K562 (cell line): ENCODE measurements around the gene HACD1. TPM values are rescaled to one million over a fixed set of nuclear protein-coding genes. Genes with fewer than 3 reads are reported as not detected.

Source experiments
- ATAC-seq: fragments of 200-7000 bp; cut with Tn5 transposase; 3 replicates; pipeline ENCODE4 v1.9.1; 2020; ENCODE audit warnings: moderate library complexity
- BruUV-seq: library from RNA; stranded (reverse); fragments of 400-500 nt; replicated peaks from 2 replicates; lab custom pipeline; 2021; lab: Mats Ljungman, UMichigan
- CTCF ChIA-PET: fragments of 300-600 bp; formaldehyde crosslinking; extraction: SDS; loops from one replicate; lab custom pipeline; 2021; ENCODE audit warnings: low intra/inter-chr PET ratio; lab: Yijun Ruan, JAX
- POLR2A ChIA-PET: fragments of 300-600, 350-650 bp; sonication (Branson Sonifier 250); formaldehyde crosslinking; extraction: SDS; loops from one replicate; lab custom pipeline; 2021; ENCODE audit warnings: antibody characterized with exemption, inconsistent platforms; lab: Yijun Ruan, JAX
- DNase-seq, 4 experiments: peaks; one replicate each; pipeline versions ENCODE4 v3.0.0 to v3.0.0-alpha.2; 2011 to 2018; ENCODE audit warnings: low spot score in 3 of 4, mixed read lengths in 3 of 4; ENCODE audit errors: extremely low read depth in 1 of 4
- FAIRE-seq: peaks from 2 replicates; lab custom pipeline; 2011; peaks lifted over from hg19 to GRCh38; lab: Jason Lieb, UNC
- H2AFZ ChIP-seq: 2 replicates; pipeline ENCODE4 v1.6.0; 2011; ENCODE audit warnings: low read depth, low read length, control low read depth, inconsistent platforms
- H3K27ac ChIP-seq: fragments of 200-600 bp; 3 replicates; pipeline ENCODE4 v1.8.0; 2011; ENCODE audit warnings: low read depth, mild to moderate bottlenecking, control low read depth, inconsistent platforms, low read length, moderate library complexity, mixed read lengths; ENCODE audit errors: extremely low read depth
- H3K27me3 ChIP-seq, 2 experiments: fragments of 300-600 bp in 1 of 2; 2 replicates in 1 of 2; 3 replicates in 1 of 2; pipeline versions ENCODE4 v1.6.0 to v1.8.0; 2011; ENCODE audit warnings: inconsistent platforms in 2 of 2, low read length in 2 of 2, mild to moderate bottlenecking in 1 of 2, mixed read lengths in 1 of 2, moderate library complexity in 1 of 2; ENCODE audit not compliant: control insufficient read depth in 2 of 2, insufficient read depth in 2 of 2
- H3K36me3 ChIP-seq: fragments of 300-600 bp; 3 replicates; pipeline ENCODE4 v1.8.0; 2011; ENCODE audit warnings: mild to moderate bottlenecking, low read length, inconsistent platforms; ENCODE audit not compliant: control insufficient read depth, insufficient read depth
- H3K4me1 ChIP-seq, 2 experiments: fragments of 200-600 bp in 1 of 2; replicated peaks in 1 of 2; 2 replicates in 1 of 2; 3 replicates in 1 of 2; pipeline versions ENCODE4 v1.5.1 to v1.8.0; 2011; ENCODE audit warnings: inconsistent platforms in 2 of 2, low read length in 2 of 2, mild to moderate bottlenecking in 1 of 2, mixed read lengths in 1 of 2, moderate library complexity in 1 of 2; ENCODE audit not compliant: control insufficient read depth in 2 of 2, insufficient read depth in 2 of 2
- H3K4me2 ChIP-seq: 2 replicates; pipeline ENCODE4 v1.6.1; 2011; ENCODE audit warnings: low read length, control low read depth, inconsistent platforms, mixed read lengths; ENCODE audit not compliant: insufficient read depth
- H3K4me3 ChIP-seq: fragments of 200-600 bp; sonication (generic), shearing (Covaris generic); 2 replicates; pipeline ENCODE4 v1.5.1; 2016; ENCODE audit warnings: control low read depth, inconsistent platforms
- H3K79me2 ChIP-seq: fragments of 200-600 bp; 3 replicates; pipeline ENCODE4 v1.8.0; 2011; ENCODE audit warnings: low read length, inconsistent platforms; ENCODE audit not compliant: control insufficient read depth, insufficient read depth
- H3K9ac ChIP-seq, 2 experiments: 2 replicates each; pipeline versions ENCODE4 v1.6.0 to v1.6.1; 2011; ENCODE audit warnings: low read depth in 2 of 2, low read length in 2 of 2, control low read depth in 1 of 2, inconsistent platforms in 1 of 2, mild to moderate bottlenecking in 1 of 2, mixed read lengths in 1 of 2; ENCODE audit not compliant: insufficient read depth in 1 of 2
- H3K9me1 ChIP-seq: one replicate; pipeline ENCODE4 v1.6.0; 2011; ENCODE audit warnings: inconsistent platforms, mild to moderate bottlenecking, low read length, moderate library complexity; ENCODE audit not compliant: control insufficient read depth, insufficient read depth
- H3K9me3 ChIP-seq: replicated peaks from 2 replicates; pipeline ENCODE4 v1.5.1; 2011; ENCODE audit warnings: low read depth, low read length, inconsistent platforms; ENCODE audit not compliant: control insufficient read depth, insufficient read depth
- H4K20me1 ChIP-seq: replicated peaks from 2 replicates; pipeline ENCODE4 v1.6.1; 2011; ENCODE audit warnings: low read length, inconsistent platforms, mixed read lengths; ENCODE audit not compliant: control insufficient read depth, insufficient read depth
- CEBPB ChIP-seq: fragments of 450-650 bp; IDR thresholded peaks from 2 replicates; pipeline ENCODE4 v1.6.1; 2016; ENCODE audit warnings: missing genetic modification characterization, missing compliant biosample characterization
- E2F1 ChIP-seq: sonication (generic); formaldehyde crosslinking; IDR thresholded peaks from 2 replicates; pipeline ENCODE4 v1.8.1; 2023; ENCODE audit warnings: mild to moderate bottlenecking, missing genetic modification reagents, moderate library complexity
- NELFE ChIP-seq: IDR thresholded peaks from 2 replicates; pipeline ENCODE4 v1.6.1; 2011; ENCODE audit warnings: mild to moderate bottlenecking; ENCODE audit not compliant: insufficient read depth, insufficient read length
- POLR2AphosphoS2 ChIP-seq: IDR thresholded peaks from 2 replicates; pipeline ENCODE4 v1.6.1; 2012; ENCODE audit warnings: low read length, improper control_type of control experiment
- SREBF1 ChIP-seq: fragments of 150-350 bp; IDR thresholded peaks from 2 replicates; pipeline ENCODE4 v1.6.1; 2014; ENCODE audit warnings: antibody characterized with exemption, low read depth, low read length, borderline replicate concordance
- TAL1 ChIP-seq: fragments of 450-650 bp; IDR thresholded peaks from 2 replicates; pipeline ENCODE4 v1.6.1; 2016; ENCODE audit warnings: mild to moderate bottlenecking
- ZBTB49 ChIP-seq: sonication (generic); formaldehyde crosslinking; IDR thresholded peaks from 2 replicates; pipeline ENCODE4 v1.8.0; 2022; ENCODE audit warnings: missing genetic modification reagents, mild to moderate bottlenecking, borderline replicate concordance
- ZFP36 ChIP-seq: fragments of 150-350 bp; IDR thresholded peaks from 2 replicates; pipeline ENCODE4 v1.6.1; 2018; ENCODE audit warnings: low read length, low read depth; ENCODE audit not compliant: partially characterized antibody
- WGBS: fragments of 100-300 bp; shearing (Covaris generic); methylation state at CpG from one replicate; pipeline ENCODE4 v1.1.6; 2016; ENCODE audit warnings: low coverage, mixed read lengths; ENCODE audit not compliant: insufficient coverage; ENCODE audit errors: missing lambda C conversion rate; 5-methylcytosine and 5-hydroxymethylcytosine counted together
- in situ Hi-C: fragments of 300-500 bp; cut with MboI; formaldehyde crosslinking; loops from 4 replicates; pipeline ENCODE4 v1.15.0; 2018; ENCODE audit warnings: inconsistent platforms, mixed read lengths
- intact Hi-C: fragments of 100-400 bp; cut with micrococcal nuclease; formaldehyde crosslinking; loops from 2 replicates; pipeline ENCODE4 v1.14.2; 2022
- polyA plus RNA-seq, 8 experiments: library from polyadenylated mRNA; depleted of rRNA in 4 of 8; stranded (reverse) in 5 of 8; unstranded in 3 of 8; fragments of >200 nt; fragmentation: Nextera tagmentation in 2 of 8; fragmentation: Illumina TruSeq in 1 of 8; extraction: Ambion mirVana in 2 of 8; extraction: Trizol in 1 of 8; gene quantifications; 2 replicates each; pipeline versions ENCODE4 v1.2.1 to v1.2.3, GENCODE V29; 2011 to 2014; ENCODE audit warnings: inconsistent platforms in 1 of 8, missing spikeins in 1 of 8
- total RNA-seq, 7 experiments: library from RNA; depleted of rRNA in 6 of 7; stranded (reverse); fragments of >200 nt in 6 of 7; fragmentation: Illumina TruSeq in 2 of 7; extraction: Trizol in 2 of 7; gene quantifications; 2 replicates each; pipeline versions ENCODE4 v1.2.1 to v1.2.3, GENCODE V29; 2011 to 2021; ENCODE audit warnings: low replicate concordance in 1 of 7

The HACD1 gene
- total and polyA plus RNA-seq, 9 of the 15 experiments (the other 6 are each of a cell fraction or from before 2014, with no cell fraction given) = 0.99 to 4.5 (median 2.4) TPM

GRCh38 chr10:17557459-17557858 is 59.7 kb downstream of the HACD1 start:
- POLR2A ChIA-PET = interaction anchor here (0.6 to 0.8 kb wide), 3 partner anchors 9 to 712 kb away, joined by 3 to 4 read pairs (median 3); no protein-coding TSS in a partner anchor
- Histone ChIP-seq H3K36me3 (no peaks in the 10 kb centered on the region), H4K20me1 (no peaks in the 10 kb centered on the region)
- no peak for FAIRE-seq
- TF ChIP-seq SREBF1 = no peak
- TF ChIP-seq ZFP36 = no peak
- no peak for TF ChIP-seq POLR2AphosphoS2
- TF ChIP-seq E2F1 = no peak
- TF ChIP-seq CEBPB (tag) = no peak
- no peak for TF ChIP-seq ZBTB49 (CRISPR knock-in tag)
- no peak for TF ChIP-seq TAL1
- no peak for TF ChIP-seq NELFE
- TF ChIP-seq, all 486 proteins: peak for 0
- Histone ChIP-seq H3K4me3 (no peak overlapping the region), H3K79me2 (no peaks in the 10 kb centered on the region), H3K4me1 (no peaks in the 10 kb centered on the region; a peak in 1 of 5 replicates), H3K27ac (no peak overlapping the region), H2AFZ (0 out of 2 replicates have a peak overlapping the region, but pooled peaks have one; percentile 25), H3K4me2 (no peak overlapping the region), H3K27me3 (no peaks in the 10 kb centered on the region), H3K9ac (no peak overlapping the region), H3K9me1 (no peaks in the 10 kb centered on the region), H3K9me3 (no peaks in the 10 kb centered on the region)
- no peak for DNase-seq
- ATAC-seq = no peak
- in situ Hi-C loops (no loop called here), intact Hi-C loops (no loop called here)
- CTCF ChIA-PET = no interaction called here
- WGBS = 64% methylated on average over 3 of the region's 3 CpGs
- BruUV-seq = no TSS peak
